ENCODE results near the gene GCG.

The GCG gene

GRCh38 chr2:162152147-162152546 lies at the start of gene GCG:
Gene GCG (minus strand): TSS chr2:162152247. CDS start chr2:162149178, 3,069 bp downstream.
- no peak for DNase-seq (ENCODE audit: low read depth)
- Histone ChIP-seq H3K27me3 (replicated peaks; ENCODE audit: control insufficient read depth, insufficient read depth, low read length) (no peaks in the 10 kb centered on the region), H3K4me3 (ENCODE audit: low read length) (no peak within 1 kb of the TSS), H3K4me1 (ENCODE audit: control insufficient read depth, insufficient read depth, low read length) (no peaks in the 10 kb centered on the region), H3K9me3 (ENCODE audit: control insufficient read depth, low read length) (no peaks in the 10 kb centered on the region), H3K9ac (ENCODE audit: low read length) (no peak within 1 kb of the TSS), H3K36me3 (ENCODE audit: control insufficient read depth, insufficient read depth, low read length, severe bottlenecking) (no peaks in the 10 kb centered on the region)

- DNase-seq (ENCODE audit: low read depth): no peak
- H3K36me3 ChIP-seq (ENCODE audit: control insufficient read depth, insufficient read depth, low read length, severe bottlenecking): peaks cover 68% of the 10 kb centered on the region
- H3K9ac ChIP-seq (ENCODE audit: low read length): no peak overlapping the region
- no peaks in the 10 kb centered on the region for H3K9me3 ChIP-seq (ENCODE audit: control insufficient read depth, low read length)
- H3K27me3 ChIP-seq (replicated peaks; ENCODE audit: control insufficient read depth, insufficient read depth, low read length): no peaks in the 10 kb centered on the region
- peaks cover 5% of the 10 kb centered on the region for H3K4me1 ChIP-seq (ENCODE audit: control insufficient read depth, insufficient read depth, low read length)
- no peak overlapping the region for H3K4me3 ChIP-seq (ENCODE audit: low read length)
Observed at GRCh38 chr2:162200636-162201035, 48.6 kb upstream of the GCG start.

- DNase-seq (ENCODE audit: low read depth): no peak
- H3K9me3 ChIP-seq (ENCODE audit: control insufficient read depth, low read length): no peaks in the 10 kb centered on the region
- H3K4me1 ChIP-seq (ENCODE audit: control insufficient read depth, insufficient read depth, low read length): peaks cover 5% of the 10 kb centered on the region
- H3K9ac ChIP-seq (ENCODE audit: low read length): no peak overlapping the region
- H3K36me3 ChIP-seq (ENCODE audit: control insufficient read depth, insufficient read depth, low read length, severe bottlenecking): peaks cover 74% of the 10 kb centered on the region
- H3K4me3 ChIP-seq (ENCODE audit: low read length): no peak overlapping the region
- H3K27me3 ChIP-seq (replicated peaks; ENCODE audit: control insufficient read depth, insufficient read depth, low read length): no peaks in the 10 kb centered on the region
Observed at GRCh38 chr2:162199913-162200312, 47.9 kb upstream of the GCG start.

GRCh38 chr2:162198239-162198638 lies 46.2 kb upstream of the GCG start:
- Histone ChIP-seq H3K36me3 (ENCODE audit: control insufficient read depth, insufficient read depth, low read length, severe bottlenecking) (peaks cover 68% of the 10 kb centered on the region), H3K4me1 (ENCODE audit: control insufficient read depth, insufficient read depth, low read length) (peaks cover 5% of the 10 kb centered on the region), H3K9ac (ENCODE audit: low read length) (no peak overlapping the region), H3K4me3 (ENCODE audit: low read length) (no peak overlapping the region), H3K9me3 (ENCODE audit: control insufficient read depth, low read length) (no peaks in the 10 kb centered on the region), H3K27me3 (replicated peaks; ENCODE audit: control insufficient read depth, insufficient read depth, low read length) (no peaks in the 10 kb centered on the region)
- DNase-seq (ENCODE audit: low read depth): peak; percentile 57

- H3K4me3 ChIP-seq (ENCODE audit: low read length): no peak overlapping the region
- H3K36me3 ChIP-seq (ENCODE audit: control insufficient read depth, insufficient read depth, low read length, severe bottlenecking): peaks cover 59% of the 10 kb centered on the region
- H3K9me3 ChIP-seq (ENCODE audit: control insufficient read depth, low read length): no peaks in the 10 kb centered on the region
- H3K27me3 ChIP-seq (replicated peaks; ENCODE audit: control insufficient read depth, insufficient read depth, low read length): no peaks in the 10 kb centered on the region
- peaks cover 5% of the 10 kb centered on the region for H3K4me1 ChIP-seq (ENCODE audit: control insufficient read depth, insufficient read depth, low read length)
- peak; percentile 67 for DNase-seq (ENCODE audit: low read depth)
- H3K9ac ChIP-seq (ENCODE audit: low read length): no peak overlapping the region
Observed at GRCh38 chr2:162197069-162197825, 45.2 kb upstream of the GCG start.

GRCh38 chr2:162196638-162197037 lies 44.6 kb upstream of the GCG start:
- H3K9ac ChIP-seq (ENCODE audit: low read length): no peak overlapping the region
- no peaks in the 10 kb centered on the region for H3K9me3 ChIP-seq (ENCODE audit: control insufficient read depth, low read length)
- H3K36me3 ChIP-seq (ENCODE audit: control insufficient read depth, insufficient read depth, low read length, severe bottlenecking): peaks cover 58% of the 10 kb centered on the region
- no peaks in the 10 kb centered on the region for H3K27me3 ChIP-seq (replicated peaks; ENCODE audit: control insufficient read depth, insufficient read depth, low read length)
- H3K4me3 ChIP-seq (ENCODE audit: low read length): no peak overlapping the region
- DNase-seq (ENCODE audit: low read depth): peak; percentile 46
- peaks cover 5% of the 10 kb centered on the region for H3K4me1 ChIP-seq (ENCODE audit: control insufficient read depth, insufficient read depth, low read length)

- Histone ChIP-seq H3K36me3 (ENCODE audit: control insufficient read depth, insufficient read depth, low read length, severe bottlenecking) (peaks cover 29% of the 10 kb centered on the region), H3K4me1 (ENCODE audit: control insufficient read depth, insufficient read depth, low read length) (peaks cover 31% of the 10 kb centered on the region), H3K9ac (ENCODE audit: low read length) (no peak overlapping the region), H3K9me3 (ENCODE audit: control insufficient read depth, low read length) (no peaks in the 10 kb centered on the region), H3K27me3 (replicated peaks; ENCODE audit: control insufficient read depth, insufficient read depth, low read length) (no peaks in the 10 kb centered on the region), H3K4me3 (ENCODE audit: low read length) (no peak overlapping the region)
- no peak for DNase-seq (ENCODE audit: low read depth)
Observed at GRCh38 chr2:162188451-162188850, 36.4 kb upstream of the GCG start.

GRCh38 chr2:162185541-162186232 lies 33.6 kb upstream of the GCG start:
- no peaks in the 10 kb centered on the region for H3K27me3 ChIP-seq (replicated peaks; ENCODE audit: control insufficient read depth, insufficient read depth, low read length)
- H3K36me3 ChIP-seq (ENCODE audit: control insufficient read depth, insufficient read depth, low read length, severe bottlenecking): peaks cover 41% of the 10 kb centered on the region
- H3K9me3 ChIP-seq (ENCODE audit: control insufficient read depth, low read length): no peaks in the 10 kb centered on the region
- no peak overlapping the region for H3K4me3 ChIP-seq (ENCODE audit: low read length)
- H3K4me1 ChIP-seq (ENCODE audit: control insufficient read depth, insufficient read depth, low read length): peaks cover 31% of the 10 kb centered on the region
- DNase-seq (ENCODE audit: low read depth): no peak
- H3K9ac ChIP-seq (ENCODE audit: low read length): no peak overlapping the region

- peaks cover 31% of the 10 kb centered on the region for H3K4me1 ChIP-seq (ENCODE audit: control insufficient read depth, insufficient read depth, low read length)
- H3K4me3 ChIP-seq (ENCODE audit: low read length): no peak overlapping the region
- H3K36me3 ChIP-seq (ENCODE audit: control insufficient read depth, insufficient read depth, low read length, severe bottlenecking): peaks cover 48% of the 10 kb centered on the region
- no peaks in the 10 kb centered on the region for H3K9me3 ChIP-seq (ENCODE audit: control insufficient read depth, low read length)
- no peaks in the 10 kb centered on the region for H3K27me3 ChIP-seq (replicated peaks; ENCODE audit: control insufficient read depth, insufficient read depth, low read length)
- DNase-seq (ENCODE audit: low read depth): no peak
- no peak overlapping the region for H3K9ac ChIP-seq (ENCODE audit: low read length)
Observed at GRCh38 chr2:162184821-162185450, 32.9 kb upstream of the GCG start.

- peaks cover 49% of the 10 kb centered on the region for H3K36me3 ChIP-seq (ENCODE audit: control insufficient read depth, insufficient read depth, low read length, severe bottlenecking)
- no peak overlapping the region for H3K4me3 ChIP-seq (ENCODE audit: low read length)
- DNase-seq (ENCODE audit: low read depth): no peak
- H3K4me1 ChIP-seq (ENCODE audit: control insufficient read depth, insufficient read depth, low read length): peaks cover 31% of the 10 kb centered on the region
- no peaks in the 10 kb centered on the region for H3K27me3 ChIP-seq (replicated peaks; ENCODE audit: control insufficient read depth, insufficient read depth, low read length)
- no peak overlapping the region for H3K9ac ChIP-seq (ENCODE audit: low read length)
- no peaks in the 10 kb centered on the region for H3K9me3 ChIP-seq (ENCODE audit: control insufficient read depth, low read length)
Observed at GRCh38 chr2:162184359-162184758, 32.3 kb upstream of the GCG start.

GRCh38 chr2:162182395-162182794 lies 30.3 kb upstream of the GCG start:
- Histone ChIP-seq H3K36me3 (ENCODE audit: control insufficient read depth, insufficient read depth, low read length, severe bottlenecking) (peaks cover 41% of the 10 kb centered on the region), H3K27me3 (replicated peaks; ENCODE audit: control insufficient read depth, insufficient read depth, low read length) (no peaks in the 10 kb centered on the region), H3K4me3 (ENCODE audit: low read length) (no peak overlapping the region), H3K9me3 (ENCODE audit: control insufficient read depth, low read length) (no peaks in the 10 kb centered on the region), H3K4me1 (ENCODE audit: control insufficient read depth, insufficient read depth, low read length) (peaks cover 24% of the 10 kb centered on the region), H3K9ac (ENCODE audit: low read length) (no peak overlapping the region)
- DNase-seq (ENCODE audit: low read depth): no peak

Data from adipocyte (in vitro differentiated cells).